HepG2 (cell line): Measurements from ENCODE around the gene MAGI1. TPM values are rescaled to one million over a fixed set of nuclear protein-coding genes. Genes with fewer than 3 reads are reported as not detected.

ENCODE experiments used
- ATAC-seq: fragments of 200-7000 bp; cut with Tn5 transposase; 3 replicates; pipeline ENCODE4 v1.9.1; 2020; ENCODE audit warnings: mild to moderate bottlenecking, moderate library complexity
- BruUV-seq: library from RNA; stranded (reverse); fragments of 400-500 nt; replicated peaks from 2 replicates; lab custom pipeline; 2021; lab: Mats Ljungman, UMichigan
- CTCF ChIA-PET: fragments of 300-600 bp; formaldehyde crosslinking; extraction: SDS; loops from one replicate; lab custom pipeline; 2021; ENCODE audit warnings: low total read pairs, inconsistent platforms, low intra/inter-chr PET ratio; lab: Yijun Ruan, JAX
- POLR2A ChIA-PET: fragments of 350-600 bp; sonication (Branson Sonifier 250); formaldehyde crosslinking; loops from one replicate; lab custom pipeline; 2020; ENCODE audit warnings: antibody characterized with exemption, inconsistent platforms; lab: Yijun Ruan, JAX
- DNase-seq: peaks from one replicate; pipeline ENCODE4 v3.0.0-alpha.2; 2015; ENCODE audit warnings: low spot score
- FAIRE-seq: peaks from 3 replicates; lab custom pipeline; 2011; peaks lifted over from hg19 to GRCh38; lab: Jason Lieb, UNC
- H2AFZ ChIP-seq: one replicate; pipeline ENCODE4 v1.6.1; 2011; ENCODE audit warnings: low read length, inconsistent platforms
- H3K27ac ChIP-seq: fragments of 300-600 bp; 3 replicates; pipeline ENCODE4 v1.8.0; 2011; ENCODE audit warnings: mixed run types, mild to moderate bottlenecking, mixed read lengths, low read length, inconsistent platforms; ENCODE audit not compliant: insufficient read depth; ENCODE audit errors: extremely low read length
- H3K27me3 ChIP-seq, 2 experiments: fragments of 200-600 bp in 1 of 2; 2 replicates in 1 of 2; 3 replicates in 1 of 2; pipeline versions ENCODE4 v1.6.0 to v1.8.0; 2011; ENCODE audit warnings: low read length in 2 of 2, mild to moderate bottlenecking in 2 of 2, moderate library complexity in 2 of 2, inconsistent platforms in 1 of 2; ENCODE audit not compliant: insufficient read depth in 2 of 2, control insufficient read depth in 1 of 2
- H3K36me3 ChIP-seq, 2 experiments: fragments of 200-600 bp in 1 of 2; replicated peaks in 1 of 2; 2 replicates in 1 of 2; 3 replicates in 1 of 2; pipeline versions ENCODE4 v1.5.1 to v1.8.0; 2011; ENCODE audit warnings: low read length in 2 of 2, inconsistent platforms in 1 of 2; ENCODE audit not compliant: insufficient read depth in 2 of 2, control insufficient read depth in 1 of 2
- H3K4me1 ChIP-seq: 2 replicates; pipeline ENCODE4 v1.5.1; 2012; ENCODE audit warnings: low read length, inconsistent platforms; ENCODE audit not compliant: insufficient read depth
- H3K4me2 ChIP-seq: 2 replicates; pipeline ENCODE4 v1.6.0; 2011; ENCODE audit warnings: low read depth, low read length, inconsistent platforms
- H3K4me3 ChIP-seq, 3 experiments: fragments of 200-600 bp in 1 of 3; sonication (generic), shearing (Covaris generic) in 1 of 3; replicated peaks in 1 of 3; 2 replicates each; pipeline ENCODE4 v1.5.1; 2011 to 2016; ENCODE audit warnings: low read length in 3 of 3, inconsistent platforms in 2 of 3, low read depth in 2 of 3, mild to moderate bottlenecking in 2 of 3, control low read depth in 1 of 3, mixed read lengths in 1 of 3; ENCODE audit not compliant: insufficient read depth in 1 of 3
- H3K79me2 ChIP-seq: one replicate; pipeline ENCODE4 v1.6.1; 2011; ENCODE audit warnings: low read length, inconsistent platforms; ENCODE audit not compliant: insufficient read depth
- H3K9ac ChIP-seq: 2 replicates; pipeline ENCODE4 v1.6.0; 2011; ENCODE audit warnings: mild to moderate bottlenecking, low read depth, low read length, inconsistent platforms; ENCODE audit not compliant: insufficient read depth
- H3K9me3 ChIP-seq: 2 replicates; pipeline ENCODE4 v1.5.1; 2012; ENCODE audit warnings: mild to moderate bottlenecking, low read length
- H4K20me1 ChIP-seq: 2 replicates; pipeline ENCODE4 v1.6.0; 2011; ENCODE audit warnings: inconsistent platforms, mild to moderate bottlenecking, low read length, moderate library complexity; ENCODE audit not compliant: insufficient read depth
- DPF2 ChIP-seq: sonication (generic); formaldehyde crosslinking; IDR thresholded peaks from 2 replicates; pipeline ENCODE4 v1.4.0; 2020; ENCODE audit warnings: mild to moderate bottlenecking, low read depth, missing genetic modification reagents, borderline replicate concordance
- NR1H2 ChIP-seq: sonication (generic); formaldehyde crosslinking; IDR thresholded peaks from 2 replicates; pipeline ENCODE4 v1.8.1; 2022; ENCODE audit warnings: low read depth, missing genetic modification reagents, borderline replicate concordance
- RCOR2 ChIP-seq: IDR thresholded peaks from 2 replicates; pipeline ENCODE4 v1.6.1; 2016; ENCODE audit warnings: missing biosample characterization, missing genetic modification reagents
- WGBS: methylation state at CpG from one replicate; pipeline ENCODE4 v1.1.6; 2017; ENCODE audit warnings: low lambda C conversion rate; 5-methylcytosine and 5-hydroxymethylcytosine counted together
- in situ Hi-C: cut with HindIII; loops from 2 replicates; pipeline ENCODE4 v1.10.0; 2017; ENCODE audit warnings: low pct_unique_long_range_greater_than_20kb; ENCODE audit not compliant: extremely low pct_ligation_motif_present
- intact Hi-C: fragments of 100-400 bp; cut with micrococcal nuclease; formaldehyde crosslinking; loops from one replicate; pipeline ENCODE4 v1.10.0; 2022; ENCODE audit not compliant: unreplicated experiment
- polyA plus RNA-seq, 8 experiments: library from polyadenylated mRNA; depleted of rRNA in 3 of 8; stranded (reverse) in 7 of 8; unstranded in 1 of 8; fragments of >200 nt; fragmentation: Illumina TruSeq in 4 of 8; extraction: Trizol in 4 of 8; gene quantifications; 2 replicates each; pipeline versions ENCODE4 v1.2.1 to v1.2.3, GENCODE V29; 2011 to 2016; ENCODE audit warnings: low read depth in 4 of 8, missing spikeins in 1 of 8, mixed read lengths in 1 of 8; ENCODE audit not compliant: insufficient read depth in 1 of 8
- total RNA-seq, 5 experiments: library from RNA; depleted of rRNA; stranded (reverse); fragments of >200 nt; fragmentation: Illumina TruSeq; extraction: Trizol; gene quantifications; 2 replicates each; pipeline ENCODE4 v1.2.3, GENCODE V29; 2016; ENCODE audit warnings: low read depth in 1 of 5
- TF ChIP-seq, protein P1 (sequence below): sonication (generic); formaldehyde crosslinking; IDR thresholded peaks from 2 replicates; pipeline ENCODE4 v1.4.0; 2020; ENCODE audit warnings: missing genetic modification reagents

The MAGI1 gene
- total and polyA plus RNA-seq, 2 of the 13 experiments (the other 11 are each of a cell fraction or from before 2014, with no cell fraction given), result 22.2 to 26.0 TPM

DNA sequence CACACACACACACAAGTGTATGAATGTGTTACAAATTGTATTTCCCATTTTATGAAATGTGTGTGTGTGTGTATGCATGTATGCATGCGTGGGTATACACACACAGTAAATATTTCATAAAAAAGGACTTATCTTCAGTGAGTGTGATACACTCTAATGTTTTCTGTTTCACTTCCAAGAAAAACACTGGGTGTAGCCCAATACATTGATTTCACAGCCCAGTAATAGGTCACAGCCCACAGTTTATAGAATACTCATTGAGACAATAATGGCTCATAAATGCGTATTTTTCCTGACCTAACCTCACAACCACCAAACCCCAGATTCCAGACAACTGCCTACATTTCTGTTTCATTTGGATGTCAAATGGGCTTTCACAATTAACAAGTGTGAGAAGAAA, 619.5 kb downstream of the MAGI1 start:
- no peaks in the 10 kb centered on the region for H4K20me1 ChIP-seq
- no peak overlapping the region for H2AFZ ChIP-seq
- WGBS, result 100% methylated on average over 2 of the region's 2 CpGs
- no peaks in the 10 kb centered on the region for H3K4me1 ChIP-seq
- POLR2A ChIA-PET, result no interaction called here
- peaks cover under 1 to 2% of the 10 kb centered on the region in 2 experiments; a peak in 2 of 5 replicates for H3K36me3 ChIP-seq
- ATAC-seq (no peak), FAIRE-seq (no peak), DNase-seq (no peak)
- intact Hi-C loops, result no loop called here
- H3K9me3 ChIP-seq, result no peaks in the 10 kb centered on the region
- H3K79me2 ChIP-seq, result no peaks in the 10 kb centered on the region
- no peak overlapping the region for H3K4me3 ChIP-seq
- no peaks in the 10 kb centered on the region for H3K27me3 ChIP-seq
- CTCF ChIA-PET, result no interaction called here
- no peak overlapping the region for H3K4me2 ChIP-seq
- no peak overlapping the region for H3K27ac ChIP-seq
- no peak overlapping the region for H3K9ac ChIP-seq
- TF ChIP-seq DPF2 (CRISPR knock-in tag) (no peak), NR1H2 (CRISPR knock-in tag) (no peak), RCOR2 (no peak)
- TF ChIP-seq, protein P1, sequence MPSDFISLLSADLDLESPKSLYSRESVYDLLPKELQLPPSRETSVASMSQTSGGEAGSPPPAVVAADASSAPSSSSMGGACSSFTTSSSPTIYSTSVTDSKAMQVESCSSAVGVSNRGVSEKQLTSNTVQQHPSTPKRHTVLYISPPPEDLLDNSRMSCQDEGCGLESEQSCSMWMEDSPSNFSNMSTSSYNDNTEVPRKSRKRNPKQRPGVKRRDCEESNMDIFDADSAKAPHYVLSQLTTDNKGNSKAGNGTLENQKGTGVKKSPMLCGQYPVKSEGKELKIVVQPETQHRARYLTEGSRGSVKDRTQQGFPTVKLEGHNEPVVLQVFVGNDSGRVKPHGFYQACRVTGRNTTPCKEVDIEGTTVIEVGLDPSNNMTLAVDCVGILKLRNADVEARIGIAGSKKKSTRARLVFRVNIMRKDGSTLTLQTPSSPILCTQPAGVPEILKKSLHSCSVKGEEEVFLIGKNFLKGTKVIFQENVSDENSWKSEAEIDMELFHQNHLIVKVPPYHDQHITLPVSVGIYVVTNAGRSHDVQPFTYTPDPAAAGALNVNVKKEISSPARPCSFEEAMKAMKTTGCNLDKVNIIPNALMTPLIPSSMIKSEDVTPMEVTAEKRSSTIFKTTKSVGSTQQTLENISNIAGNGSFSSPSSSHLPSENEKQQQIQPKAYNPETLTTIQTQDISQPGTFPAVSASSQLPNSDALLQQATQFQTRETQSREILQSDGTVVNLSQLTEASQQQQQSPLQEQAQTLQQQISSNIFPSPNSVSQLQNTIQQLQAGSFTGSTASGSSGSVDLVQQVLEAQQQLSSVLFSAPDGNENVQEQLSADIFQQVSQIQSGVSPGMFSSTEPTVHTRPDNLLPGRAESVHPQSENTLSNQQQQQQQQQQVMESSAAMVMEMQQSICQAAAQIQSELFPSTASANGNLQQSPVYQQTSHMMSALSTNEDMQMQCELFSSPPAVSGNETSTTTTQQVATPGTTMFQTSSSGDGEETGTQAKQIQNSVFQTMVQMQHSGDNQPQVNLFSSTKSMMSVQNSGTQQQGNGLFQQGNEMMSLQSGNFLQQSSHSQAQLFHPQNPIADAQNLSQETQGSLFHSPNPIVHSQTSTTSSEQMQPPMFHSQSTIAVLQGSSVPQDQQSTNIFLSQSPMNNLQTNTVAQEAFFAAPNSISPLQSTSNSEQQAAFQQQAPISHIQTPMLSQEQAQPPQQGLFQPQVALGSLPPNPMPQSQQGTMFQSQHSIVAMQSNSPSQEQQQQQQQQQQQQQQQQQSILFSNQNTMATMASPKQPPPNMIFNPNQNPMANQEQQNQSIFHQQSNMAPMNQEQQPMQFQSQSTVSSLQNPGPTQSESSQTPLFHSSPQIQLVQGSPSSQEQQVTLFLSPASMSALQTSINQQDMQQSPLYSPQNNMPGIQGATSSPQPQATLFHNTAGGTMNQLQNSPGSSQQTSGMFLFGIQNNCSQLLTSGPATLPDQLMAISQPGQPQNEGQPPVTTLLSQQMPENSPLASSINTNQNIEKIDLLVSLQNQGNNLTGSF (CRISPR knock-in tag), result no peak
- in situ Hi-C loops, result loop anchor here (25.0 kb wide), 1 partner anchor 882 kb away; no protein-coding TSS in a partner anchor
- no TSS peak for BruUV-seq
